Astrocyte (in vitro differentiated cells and primary cell): ENCODE measurements around the gene RCOR3. TPM values are rescaled to one million over a fixed set of nuclear protein-coding genes. Genes with fewer than 3 reads are reported as not detected.

Experiments
- DNase-seq: peaks from one replicate; pipeline ENCODE4 v3.0.0-alpha.2; 2010; ENCODE audit warnings: low read depth
- FAIRE-seq: peaks from 2 replicates; lab custom pipeline; 2011; peaks lifted over from hg19 to GRCh38; lab: Jason Lieb, UNC
- H2AFZ ChIP-seq: 2 replicates; pipeline ENCODE4 v1.6.0; 2012; ENCODE audit warnings: low read depth, low read length, inconsistent platforms
- H3K27ac ChIP-seq: 2 replicates; pipeline ENCODE4 v1.5.1; 2011; ENCODE audit warnings: low read depth, low read length, inconsistent platforms
- H3K27me3 ChIP-seq: 2 replicates; pipeline ENCODE4 v1.6.0; 2011; ENCODE audit warnings: low read length, inconsistent platforms; ENCODE audit not compliant: insufficient read depth
- H3K36me3 ChIP-seq: 2 replicates; pipeline ENCODE4 v1.5.1; 2011; ENCODE audit warnings: low read length, inconsistent platforms; ENCODE audit not compliant: insufficient read depth
- H3K4me1 ChIP-seq: 2 replicates; pipeline ENCODE4 v1.5.1; 2011; ENCODE audit warnings: low read length, inconsistent platforms; ENCODE audit not compliant: insufficient read depth
- H3K4me2 ChIP-seq: 2 replicates; pipeline ENCODE4 v1.6.0; 2012; ENCODE audit warnings: low read length, inconsistent platforms
- H3K4me3 ChIP-seq: 2 replicates; pipeline ENCODE4 v1.5.1; 2011; ENCODE audit warnings: low read depth, mild to moderate bottlenecking, low read length, inconsistent platforms; ENCODE audit not compliant: insufficient read depth
- H3K79me2 ChIP-seq: 2 replicates; pipeline ENCODE4 v1.6.0; 2012; ENCODE audit warnings: mild to moderate bottlenecking, low read length, inconsistent platforms; ENCODE audit not compliant: insufficient read depth
- H3K9ac ChIP-seq: 2 replicates; pipeline ENCODE4 v1.6.0; 2012; ENCODE audit warnings: mild to moderate bottlenecking, low read length, inconsistent platforms
- H3K9me3 ChIP-seq: 2 replicates; pipeline ENCODE4 v1.5.1; 2012; ENCODE audit warnings: low read depth, mild to moderate bottlenecking, low read length, inconsistent platforms; ENCODE audit not compliant: insufficient read depth
- H4K20me1 ChIP-seq: 2 replicates; pipeline ENCODE4 v1.6.0; 2012; ENCODE audit warnings: low read length, inconsistent platforms; ENCODE audit not compliant: insufficient read depth
- H3K27ac Mint-ChIP-seq: one replicate; pipeline ENCODE4 v1.8.0; 2021; ENCODE audit warnings: mild to moderate bottlenecking, mixed read lengths; ENCODE audit not compliant: unreplicated experiment
- H3K27me3 Mint-ChIP-seq: one replicate; pipeline ENCODE4 v1.8.0; 2021; ENCODE audit warnings: low read depth, mixed read lengths; ENCODE audit not compliant: unreplicated experiment
- H3K36me3 Mint-ChIP-seq: one replicate; pipeline ENCODE4 v1.8.0; 2021; ENCODE audit warnings: low read depth, mixed read lengths; ENCODE audit not compliant: unreplicated experiment
- H3K4me1 Mint-ChIP-seq: one replicate; pipeline ENCODE4 v1.8.0; 2021; ENCODE audit warnings: low read depth, mixed read lengths; ENCODE audit not compliant: unreplicated experiment
- H3K4me3 Mint-ChIP-seq: one replicate; pipeline ENCODE4 v1.8.0; 2021; ENCODE audit warnings: mild to moderate bottlenecking, moderate library complexity, mixed read lengths; ENCODE audit not compliant: unreplicated experiment
- H3K9me3 Mint-ChIP-seq: one replicate; pipeline ENCODE4 v1.8.0; 2021; ENCODE audit warnings: mild to moderate bottlenecking, mixed read lengths; ENCODE audit not compliant: unreplicated experiment
- EZH2 ChIP-seq: IDR thresholded peaks from 2 replicates; pipeline ENCODE4 v1.6.1; 2012; ENCODE audit warnings: mild to moderate bottlenecking, low read length, inconsistent platforms; ENCODE audit not compliant: insufficient read depth
- total RNA-seq: library from RNA; stranded (reverse); gene quantifications from 2 replicates; pipeline ENCODE4 v1.2.1, GENCODE V29; 2021
- TF ChIP-seq, protein P1 (sequence below): IDR thresholded peaks from 2 replicates; pipeline ENCODE4 v1.5.1; 2011; ENCODE audit warnings: low read depth, mild to moderate bottlenecking, inconsistent platforms, low read length, moderate library complexity; ENCODE audit not compliant: insufficient read depth

Gene RCOR3
- total RNA-seq, 1 donor from 2014 or later: 68.2 TPM

DNA sequence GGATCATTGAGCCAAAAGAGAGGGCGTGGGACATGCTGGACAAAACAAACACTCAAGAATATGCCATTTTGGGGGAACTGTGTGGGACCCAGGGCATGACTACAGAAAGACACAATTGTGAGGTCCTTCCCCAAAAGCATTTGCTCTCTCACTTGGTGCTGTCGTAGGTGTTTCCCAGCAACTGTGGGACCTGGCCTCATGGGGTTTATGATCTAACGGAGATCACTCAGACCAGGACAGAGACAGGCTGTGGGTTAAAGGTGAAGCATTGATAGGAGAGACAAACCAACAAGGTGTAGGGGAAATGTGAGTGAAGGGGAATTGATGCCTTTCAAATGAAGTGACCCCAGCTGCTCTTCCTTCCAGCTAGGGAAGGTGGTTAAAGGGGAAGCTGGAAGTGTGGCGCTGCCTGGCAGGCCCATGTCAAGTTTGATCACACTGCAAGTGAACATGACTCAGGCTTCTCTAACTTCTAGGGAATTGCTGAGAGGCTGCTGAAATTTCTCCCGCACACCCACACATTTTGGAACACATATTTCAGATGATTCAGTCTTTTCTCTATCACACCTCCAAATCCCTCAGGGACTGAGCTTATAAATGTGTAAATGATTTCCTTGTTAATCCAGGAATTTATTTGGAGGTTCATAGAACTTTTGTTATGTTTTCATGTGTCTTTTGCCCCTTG is 97.7 kb downstream of the RCOR3 start:
- peaks cover 23% of the 10 kb centered on the region for H3K36me3 Mint-ChIP-seq
- TF ChIP-seq EZH2: no peak
- TF ChIP-seq, protein P1, sequence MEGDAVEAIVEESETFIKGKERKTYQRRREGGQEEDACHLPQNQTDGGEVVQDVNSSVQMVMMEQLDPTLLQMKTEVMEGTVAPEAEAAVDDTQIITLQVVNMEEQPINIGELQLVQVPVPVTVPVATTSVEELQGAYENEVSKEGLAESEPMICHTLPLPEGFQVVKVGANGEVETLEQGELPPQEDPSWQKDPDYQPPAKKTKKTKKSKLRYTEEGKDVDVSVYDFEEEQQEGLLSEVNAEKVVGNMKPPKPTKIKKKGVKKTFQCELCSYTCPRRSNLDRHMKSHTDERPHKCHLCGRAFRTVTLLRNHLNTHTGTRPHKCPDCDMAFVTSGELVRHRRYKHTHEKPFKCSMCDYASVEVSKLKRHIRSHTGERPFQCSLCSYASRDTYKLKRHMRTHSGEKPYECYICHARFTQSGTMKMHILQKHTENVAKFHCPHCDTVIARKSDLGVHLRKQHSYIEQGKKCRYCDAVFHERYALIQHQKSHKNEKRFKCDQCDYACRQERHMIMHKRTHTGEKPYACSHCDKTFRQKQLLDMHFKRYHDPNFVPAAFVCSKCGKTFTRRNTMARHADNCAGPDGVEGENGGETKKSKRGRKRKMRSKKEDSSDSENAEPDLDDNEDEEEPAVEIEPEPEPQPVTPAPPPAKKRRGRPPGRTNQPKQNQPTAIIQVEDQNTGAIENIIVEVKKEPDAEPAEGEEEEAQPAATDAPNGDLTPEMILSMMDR: no peak
- peak overlapping the region; percentile 16 for H3K27ac Mint-ChIP-seq
- Histone ChIP-seq H3K79me2 (peaks cover 5% of the 10 kb centered on the region), H3K4me2 (no peak overlapping the region), H3K27ac (no peak overlapping the region), H3K4me1 (peaks cover 11% of the 10 kb centered on the region), H3K36me3 (peaks cover 4% of the 10 kb centered on the region), H3K9me3 (no peaks in the 10 kb centered on the region), H4K20me1 (peaks cover 20% of the 10 kb centered on the region), H3K9ac (no peak overlapping the region), H2AFZ (no peak overlapping the region), H3K27me3 (no peaks in the 10 kb centered on the region), H3K4me3 (no peak overlapping the region)
- H3K4me1 Mint-ChIP-seq: peaks cover 11% of the 10 kb centered on the region
- no peak overlapping the region for H3K4me3 Mint-ChIP-seq
- FAIRE-seq: peak; percentile 9
- peak; percentile 79 for DNase-seq
- peaks cover 2% of the 10 kb centered on the region for H3K9me3 Mint-ChIP-seq
- H3K27me3 Mint-ChIP-seq: no peaks in the 10 kb centered on the region

DNA sequence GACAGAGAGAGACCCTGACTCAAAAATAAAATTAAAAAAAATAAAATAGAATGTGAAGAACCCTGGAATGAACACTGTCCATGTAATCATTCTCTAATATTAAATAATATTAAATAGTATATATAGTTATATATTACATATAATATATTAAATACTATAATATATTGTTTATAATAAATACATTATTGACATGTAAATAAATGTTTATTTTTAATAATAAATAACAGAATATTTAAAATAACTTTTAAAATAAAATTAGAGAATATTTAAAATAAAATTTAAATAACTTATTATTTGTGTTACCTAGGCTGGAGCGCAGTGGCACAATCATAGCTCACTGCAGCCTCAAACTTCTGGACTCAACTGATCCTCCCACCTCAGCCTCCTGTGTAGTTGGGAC is 99.5 kb downstream of the RCOR3 start:
- Histone ChIP-seq H3K9me3 (no peaks in the 10 kb centered on the region), H3K4me2 (no peak overlapping the region), H4K20me1 (peaks cover 12% of the 10 kb centered on the region), H3K9ac (no peak overlapping the region), H3K27me3 (no peaks in the 10 kb centered on the region), H3K4me1 (peaks cover 11% of the 10 kb centered on the region), H3K36me3 (peaks cover 4% of the 10 kb centered on the region), H3K79me2 (no peaks in the 10 kb centered on the region), H3K27ac (no peak overlapping the region), H3K4me3 (no peak overlapping the region), H2AFZ (no peak overlapping the region)
- Mint-ChIP-seq H3K4me3 (no peak overlapping the region), H3K27ac (no peak overlapping the region), H3K36me3 (peaks cover 13% of the 10 kb centered on the region), H3K9me3 (no peaks in the 10 kb centered on the region), H3K27me3 (no peaks in the 10 kb centered on the region), H3K4me1 (peaks cover 11% of the 10 kb centered on the region)
- FAIRE-seq (no peak), DNase-seq (no peak)
- no peak for TF ChIP-seq EZH2
- TF ChIP-seq, protein P1: no peak

DNA sequence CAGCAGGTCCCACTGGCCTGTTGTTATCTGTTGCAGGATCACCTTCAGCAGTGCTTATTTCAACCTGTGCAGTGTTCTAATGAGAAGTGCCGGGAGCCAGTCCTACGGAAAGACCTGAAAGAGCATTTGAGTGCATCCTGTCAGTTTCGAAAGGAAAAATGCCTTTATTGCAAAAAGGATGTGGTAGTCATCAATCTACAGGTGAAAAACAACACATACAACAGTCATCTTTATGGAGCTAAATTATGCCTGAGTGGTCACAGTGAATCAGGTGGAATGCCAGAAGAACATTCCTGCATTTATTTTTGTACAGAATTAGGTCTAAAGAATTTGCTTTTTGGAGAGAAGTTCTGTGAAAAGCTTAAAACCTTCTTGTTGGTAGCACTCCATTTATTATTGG is 100.7 kb downstream of the RCOR3 start:
- Histone ChIP-seq H3K4me2 (peak overlapping the region; percentile 12), H3K79me2 (no peaks in the 10 kb centered on the region), H3K9me3 (no peaks in the 10 kb centered on the region), H3K27ac (no peak overlapping the region), H3K27me3 (no peaks in the 10 kb centered on the region), H3K4me1 (peaks cover 11% of the 10 kb centered on the region), H2AFZ (no peak overlapping the region), H3K4me3 (no peak overlapping the region), H4K20me1 (peaks cover 8% of the 10 kb centered on the region), H3K36me3 (peaks cover 6% of the 10 kb centered on the region), H3K9ac (no peak overlapping the region)
- Mint-ChIP-seq H3K4me1 (peaks cover 11% of the 10 kb centered on the region), H3K27ac (no peak overlapping the region), H3K9me3 (no peaks in the 10 kb centered on the region), H3K4me3 (no peak overlapping the region), H3K36me3 (peaks cover 7% of the 10 kb centered on the region), H3K27me3 (no peaks in the 10 kb centered on the region)
- no peak for TF ChIP-seq EZH2
- TF ChIP-seq, protein P1: no peak
- DNase-seq (peak; percentile 49), FAIRE-seq (no peak)
